ENCODE measurements around the gene ASXL2. TPM values are rescaled to one million over a fixed set of nuclear protein-coding genes. Genes with fewer than 3 reads are reported as not detected.

ASXL2 gene
- total RNA-seq, 1 donor from 2014 or later, result 32.7 TPM

GRCh38 chr2:25838152-25838756 lies 40.0 kb downstream of the ASXL2 start:
- DNase-seq (ENCODE audit: extremely low spot score, unreplicated experiment), result no peak
- Mint-ChIP-seq H3K9me3 (ENCODE audit: unreplicated experiment) (no peaks in the 10 kb centered on the region), H3K27me3 (ENCODE audit: unreplicated experiment) (no peaks in the 10 kb centered on the region), H3K27ac (ENCODE audit: unreplicated experiment) (no peak overlapping the region), H3K36me3 (ENCODE audit: unreplicated experiment) (peaks cover 11% of the 10 kb centered on the region), H3K4me3 (ENCODE audit: unreplicated experiment) (no peak overlapping the region), H3K4me1 (ENCODE audit: unreplicated experiment) (peaks cover 2% of the 10 kb centered on the region)
- TF ChIP-seq CTCF (IDR thresholded peaks at IDR 0.05), result no peak

- Mint-ChIP-seq H3K4me1 (ENCODE audit: unreplicated experiment) (peaks cover 2% of the 10 kb centered on the region), H3K27ac (ENCODE audit: unreplicated experiment) (no peak overlapping the region), H3K36me3 (ENCODE audit: unreplicated experiment) (peaks cover 28% of the 10 kb centered on the region), H3K4me3 (ENCODE audit: unreplicated experiment) (no peak overlapping the region), H3K27me3 (ENCODE audit: unreplicated experiment) (no peaks in the 10 kb centered on the region), H3K9me3 (ENCODE audit: unreplicated experiment) (peaks cover 13% of the 10 kb centered on the region)
- TF ChIP-seq CTCF (IDR thresholded peaks at IDR 0.05), result no peak
- no peak for DNase-seq (ENCODE audit: extremely low spot score, unreplicated experiment)
Measured at GRCh38 chr2:25835906-25836305, 42.4 kb downstream of the ASXL2 start.

GRCh38 chr2:25833566-25833965 lies 44.7 kb downstream of the ASXL2 start:
- TF ChIP-seq CTCF (IDR thresholded peaks at IDR 0.05), result no peak
- no peak for DNase-seq (ENCODE audit: extremely low spot score, unreplicated experiment)
- Mint-ChIP-seq H3K27me3 (ENCODE audit: unreplicated experiment) (no peaks in the 10 kb centered on the region), H3K27ac (ENCODE audit: unreplicated experiment) (no peak overlapping the region), H3K36me3 (ENCODE audit: unreplicated experiment) (peaks cover 28% of the 10 kb centered on the region), H3K9me3 (ENCODE audit: unreplicated experiment) (peaks cover 16% of the 10 kb centered on the region), H3K4me3 (ENCODE audit: unreplicated experiment) (no peak overlapping the region), H3K4me1 (ENCODE audit: unreplicated experiment) (peaks cover 10% of the 10 kb centered on the region)

- peaks cover 16% of the 10 kb centered on the region for H3K9me3 Mint-ChIP-seq (ENCODE audit: unreplicated experiment)
- no peaks in the 10 kb centered on the region for H3K27me3 Mint-ChIP-seq (ENCODE audit: unreplicated experiment)
- TF ChIP-seq CTCF (IDR thresholded peaks at IDR 0.05), result no peak
Measured at GRCh38 chr2:25832897-25833296, 45.4 kb downstream of the ASXL2 start.

GRCh38 chr2:25831746-25832449 lies 46.4 kb downstream of the ASXL2 start:
- Mint-ChIP-seq H3K9me3 (ENCODE audit: unreplicated experiment) (peaks cover 16% of the 10 kb centered on the region), H3K36me3 (ENCODE audit: unreplicated experiment) (peaks cover 28% of the 10 kb centered on the region), H3K4me1 (ENCODE audit: unreplicated experiment) (peaks cover 14% of the 10 kb centered on the region), H3K27ac (ENCODE audit: unreplicated experiment) (no peak overlapping the region), H3K27me3 (ENCODE audit: unreplicated experiment) (no peaks in the 10 kb centered on the region), H3K4me3 (ENCODE audit: unreplicated experiment) (no peak overlapping the region)
- no peak for TF ChIP-seq CTCF (IDR thresholded peaks at IDR 0.05)
- DNase-seq (ENCODE audit: extremely low spot score, unreplicated experiment), result no peak

More at GRCh38 chr2:25832897-25833296, 45.4 kb downstream of the ASXL2 start:
- Mint-ChIP-seq H3K4me1 (ENCODE audit: unreplicated experiment) (peaks cover 10% of the 10 kb centered on the region), H3K4me3 (ENCODE audit: unreplicated experiment) (no peak overlapping the region), H3K27ac (ENCODE audit: unreplicated experiment) (no peak overlapping the region), H3K36me3 (ENCODE audit: unreplicated experiment) (peaks cover 28% of the 10 kb centered on the region)
- DNase-seq (ENCODE audit: extremely low spot score, unreplicated experiment), result no peak
